Left lung (tissue), 10 donors: Measurements from ENCODE around the gene KYNU. TPM values are rescaled to one million over a fixed set of nuclear protein-coding genes. Genes with fewer than 3 reads are reported as not detected.

Source experiments
- ATAC-seq: fragments of 200-7000 bp; cut with Tn5 transposase; one replicate; pipeline ENCODE4 v1.9.1; 2020; ENCODE audit warnings: moderate library complexity
- DNase-seq, 4 donors: peaks; one replicate each; pipeline ENCODE4 v3.0.0-alpha.2; 2013 to 2020
- H3K27ac ChIP-seq, 2 donors: fragments of 200-600 bp; sonication (generic) in 1 of 2; one replicate each; pipeline versions ENCODE4 v1.5.0 to v1.8.0; 2020 to 2021
- H3K27me3 ChIP-seq, 2 donors: fragments of 200-600 bp; sonication (generic) in 1 of 2; one replicate each; pipeline versions ENCODE4 v1.5.0 to v1.8.0; 2020 to 2021
- H3K36me3 ChIP-seq, 2 donors: fragments of 200-600 bp; sonication (generic) in 1 of 2; one replicate each; pipeline versions ENCODE4 v1.5.0 to v1.8.0; 2020 to 2021
- H3K4me1 ChIP-seq, 2 donors: fragments of 200-600 bp; one replicate each; pipeline ENCODE4 v1.8.0; 2021
- H3K4me3 ChIP-seq, 2 donors: fragments of 200-600 bp; sonication (generic) in 1 of 2; one replicate each; pipeline versions ENCODE4 v1.5.0 to v1.8.0; 2020 to 2021; ENCODE audit warnings: mild to moderate bottlenecking in 1 of 2
- H3K9me3 ChIP-seq, 2 donors: fragments of 200-600 bp; sonication (generic) in 1 of 2; one replicate each; pipeline versions ENCODE4 v1.5.0 to v1.8.0; 2020 to 2021
- CTCF ChIP-seq, 2 donors: fragments of 200-600 bp; sonication (generic) in 1 of 2; IDR thresholded peaks; one replicate each; pipeline versions ENCODE4 v1.5.0 to v1.8.0; 2021; ENCODE audit warnings: antibody characterized with exemption in 2 of 2
- intact Hi-C, 2 donors: fragments of 100-400 bp; cut with DNase I; formaldehyde crosslinking; loops; one replicate each; pipeline versions ENCODE4 v1.11.2 to v1.14.2; 2022
- polyA plus RNA-seq, 6 donors: library from polyadenylated mRNA; unstranded; fragments of 120-200 nt; gene quantifications; one replicate each; pipeline ENCODE4 v1.2.1, GENCODE V29; 2013; ENCODE audit not compliant: insufficient read length in 6 of 6
- total RNA-seq, 2 donors: library from RNA; stranded (reverse); fragmentation: NEBNext Ultra II Directional; extraction: Animal tissue kit (Norgen Biotek cat#: 25700); gene quantifications; one replicate each; pipeline ENCODE4 v1.2.1, GENCODE V29; 2021
- donor health status: DM: no; HTN: yes; CAD: no.
- donor health status: DM: no; HTN: no; CAD: no.

Gene KYNU
- total and polyA plus RNA-seq, 8 donors, result 0.72 to 29.7 (median 0.84) TPM

DNA sequence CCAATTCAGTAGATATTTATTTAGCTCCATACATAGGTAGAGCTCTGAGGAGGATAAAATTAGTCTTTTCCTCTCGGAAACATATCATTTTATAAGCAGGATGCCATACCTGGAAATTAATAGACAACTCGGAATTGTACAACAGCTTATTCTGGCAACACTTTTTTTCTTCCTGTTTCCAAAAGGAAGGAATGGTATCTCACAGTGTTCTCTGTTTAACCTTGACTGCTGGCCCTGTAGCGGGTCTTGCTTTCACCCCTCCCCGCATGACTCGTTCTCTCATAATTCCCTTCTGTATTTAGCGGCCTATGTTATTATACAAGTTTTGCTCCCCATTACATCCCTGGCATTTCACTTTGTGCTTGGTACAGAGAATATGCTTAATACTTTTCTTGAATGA, 2.5 kb upstream of the KYNU start:
- Histone ChIP-seq H3K36me3 (no peaks in the 10 kb centered on the region), H3K27ac (peak overlapping the region; percentile 58 to 87), H3K9me3 (no peaks in the 10 kb centered on the region), H3K27me3 (no peaks in the 10 kb centered on the region), H3K4me3 (no peak overlapping the region), H3K4me1 (peaks cover 5 to 49% of the 10 kb centered on the region in 2 donors)
- no peak for TF ChIP-seq CTCF (IDR thresholded peaks at IDR 0.05)
- ATAC-seq (no peak), DNase-seq (no peak)
- intact Hi-C loops, result no loop called here

- DNase-seq, result no peak
Observed at GRCh38 chr2:142875652-142876051, 1.8 kb upstream of the KYNU start.

GRCh38 chr2:142876423-142876822, 1.0 kb upstream of the KYNU start:
- ATAC-seq (no peak), DNase-seq (no peak)
- Histone ChIP-seq H3K36me3 (no peaks in the 10 kb centered on the region), H3K4me3 (no peak overlapping the region), H3K4me1 (peaks cover 5 to 41% of the 10 kb centered on the region in 2 donors), H3K27ac (no peak overlapping the region), H3K27me3 (no peaks in the 10 kb centered on the region), H3K9me3 (no peaks in the 10 kb centered on the region)
- no peak for TF ChIP-seq CTCF (IDR thresholded peaks at IDR 0.05)
- intact Hi-C loops, result no loop called here

More at GRCh38 chr2:142875652-142876051, 1.8 kb upstream of the KYNU start:
- TF ChIP-seq CTCF (IDR thresholded peaks at IDR 0.05), result no peak
- no peak for ATAC-seq
- Histone ChIP-seq H3K36me3 (no peaks in the 10 kb centered on the region), H3K9me3 (no peaks in the 10 kb centered on the region), H3K4me3 (no peak overlapping the region), H3K27me3 (no peaks in the 10 kb centered on the region), H3K27ac (no peak overlapping the region), H3K4me1 (peaks cover 5 to 45% of the 10 kb centered on the region in 2 donors)
- intact Hi-C loops, result no loop called here

DNA sequence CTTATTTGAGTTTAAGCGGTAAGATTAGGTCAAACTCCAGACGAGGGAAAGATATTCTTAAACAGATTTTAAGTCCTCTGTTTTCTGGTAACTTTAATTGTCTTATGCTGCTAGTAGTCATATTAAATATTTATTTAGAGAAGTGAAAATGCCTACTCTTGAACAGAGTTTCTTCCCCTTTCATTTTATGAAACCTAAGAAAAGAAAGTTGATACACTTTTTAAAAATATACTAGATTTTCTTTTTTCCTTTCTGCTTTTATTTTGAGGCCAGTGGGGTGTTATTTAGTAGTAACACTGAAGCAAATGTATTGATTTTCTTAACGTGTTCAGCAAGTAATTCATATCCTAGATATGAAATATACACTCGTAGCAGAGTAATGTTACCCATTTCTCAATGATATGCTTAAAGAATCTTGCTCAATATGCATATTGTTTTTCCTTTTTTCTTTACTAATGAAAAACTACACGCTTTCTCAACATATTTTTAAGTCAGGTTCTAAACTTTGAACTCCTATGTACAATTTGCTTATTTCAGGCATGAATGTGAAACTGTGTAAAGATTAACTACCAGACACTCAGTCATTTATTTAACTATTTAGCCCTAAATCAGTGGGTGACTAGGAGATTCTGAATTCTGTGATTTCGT, 691 bp downstream of the KYNU start:
- peak overlapping the region; percentile 16 to 62 for H3K27ac ChIP-seq
- H3K4me1 ChIP-seq, result peaks cover 5 to 29% of the 10 kb centered on the region in 2 donors
- no peak for ATAC-seq
- H3K36me3 ChIP-seq, result no peaks in the 10 kb centered on the region
- intact Hi-C loops, result no loop called here
- H3K4me3 ChIP-seq, result peak overlapping the region; percentile 0 to 33
- no peak for DNase-seq
- H3K9me3 ChIP-seq, result no peaks in the 10 kb centered on the region
- TF ChIP-seq CTCF (IDR thresholded peaks at IDR 0.05), result no peak
- no peaks in the 10 kb centered on the region for H3K27me3 ChIP-seq

DNA sequence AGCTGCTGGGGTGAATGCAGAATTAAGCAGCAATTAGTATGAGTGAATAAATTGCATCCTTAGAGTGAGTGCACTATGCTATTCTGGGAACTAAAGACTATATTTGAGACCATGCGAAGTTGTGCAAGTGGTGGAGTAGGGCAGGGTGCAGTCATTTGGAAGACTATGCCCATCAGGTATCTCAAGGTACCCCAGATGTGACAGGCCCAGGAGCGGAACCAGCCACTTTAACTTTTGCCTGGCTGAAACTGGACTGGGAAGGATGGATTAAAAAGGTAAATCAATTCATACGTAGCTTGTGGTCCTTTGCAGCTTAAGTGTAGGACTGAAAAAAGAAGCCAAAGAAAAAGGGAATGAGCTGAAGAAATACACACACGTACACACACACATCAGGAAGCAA, 1.7 kb downstream of the KYNU start:
- Histone ChIP-seq H3K27me3 (no peaks in the 10 kb centered on the region), H3K4me3 (peak overlapping the region in 1 of 2 donors; percentile 33), H3K27ac (no peak overlapping the region), H3K9me3 (no peaks in the 10 kb centered on the region), H3K4me1 (peaks cover 5 to 19% of the 10 kb centered on the region in 2 donors), H3K36me3 (no peaks in the 10 kb centered on the region)
- no peak for ATAC-seq
- TF ChIP-seq CTCF (IDR thresholded peaks at IDR 0.05), result no peak
- no peak for DNase-seq
- intact Hi-C loops, result no loop called here
